DMS79 treated with DMSO at 0.1 percent for 48 hours (cell line): ENCODE data around the gene FAM25A.
"Not testable (repeated sequence)": the region's sequence is repeated elsewhere in the genome, so short reads cannot be mapped to it uniquely, and the experiment has no call there.

Experiments used
- DNase-seq: peaks from one replicate; lab custom pipeline; 2025; lab: John Stamatoyannopoulos, UW

The FAM25A gene

DNA sequence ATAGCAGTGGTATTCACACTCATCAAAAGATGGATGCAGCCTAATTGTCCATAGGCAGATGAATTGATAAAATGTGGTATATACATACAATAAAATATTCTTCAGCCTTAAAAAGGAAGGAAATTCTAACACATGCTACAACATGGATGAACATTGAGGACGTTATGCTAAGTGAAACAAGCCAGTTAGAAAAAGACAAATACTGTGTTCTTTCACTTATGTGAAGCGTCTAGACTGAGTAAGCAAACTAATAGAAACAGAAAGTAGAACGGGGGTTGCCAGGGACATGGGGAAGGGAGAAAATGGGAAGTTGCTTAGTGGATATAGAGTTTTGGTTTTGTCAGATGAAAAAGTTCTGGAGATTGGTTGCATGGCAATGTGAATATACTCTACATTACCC, 6.6 kb upstream of the FAM25A start:
- not testable (repeated sequence) for DNase-seq

DNA sequence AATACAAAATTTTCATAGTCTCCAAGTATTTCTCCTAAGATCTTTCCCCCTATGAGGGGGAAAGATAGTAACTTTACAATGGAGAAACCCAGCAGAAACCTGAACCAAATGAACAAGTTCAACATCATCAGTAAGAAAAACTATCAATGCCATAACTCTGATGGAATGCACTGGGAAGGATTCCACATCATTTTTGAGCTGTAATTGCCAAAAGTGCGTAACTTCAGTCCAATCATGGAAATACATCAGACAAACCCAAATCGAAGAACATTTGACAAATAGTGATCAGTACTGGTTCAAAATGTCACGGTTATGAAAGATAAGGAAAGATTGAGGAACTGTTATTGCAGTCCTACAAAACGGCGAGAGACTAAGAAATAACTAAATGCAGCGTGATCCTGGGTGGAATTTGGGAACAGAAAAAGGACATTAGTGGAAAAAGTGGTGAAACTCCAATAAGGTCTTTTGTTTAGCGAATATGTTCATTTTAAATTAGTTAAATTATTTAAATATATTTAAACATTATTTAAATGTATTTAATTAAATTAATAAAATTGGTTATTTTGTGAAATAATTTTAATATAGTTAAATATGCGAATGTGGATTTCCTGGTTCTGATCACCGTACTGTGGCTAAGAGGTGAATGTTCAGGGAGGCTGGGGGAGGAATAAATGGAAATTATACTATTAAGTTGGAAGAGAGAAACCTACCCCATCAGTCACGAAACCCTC, 4.9 kb upstream of the FAM25A start:
- not testable (repeated sequence) for DNase-seq

DNA sequence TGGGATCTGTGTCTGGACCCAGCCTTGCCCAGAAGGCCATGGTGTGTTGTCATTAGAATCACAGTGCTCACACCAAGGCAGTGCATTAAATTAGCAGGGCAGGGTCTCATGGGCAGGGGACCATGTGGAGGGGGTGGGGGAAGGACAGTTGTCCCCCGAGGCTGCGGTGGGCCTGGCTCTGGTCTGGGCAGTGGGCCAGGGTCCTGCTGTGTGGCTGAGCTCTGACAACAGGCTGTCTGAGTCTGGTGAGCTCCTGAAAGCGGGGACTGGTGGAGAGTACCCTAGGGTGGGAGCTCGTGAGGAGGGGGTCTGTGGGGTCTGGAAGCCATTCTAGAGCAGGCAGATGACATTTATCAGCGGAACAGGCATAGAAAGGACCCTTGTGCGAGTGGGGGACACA, 2.0 kb upstream of the FAM25A start:
- DNase-seq: not testable (repeated sequence)

DNA sequence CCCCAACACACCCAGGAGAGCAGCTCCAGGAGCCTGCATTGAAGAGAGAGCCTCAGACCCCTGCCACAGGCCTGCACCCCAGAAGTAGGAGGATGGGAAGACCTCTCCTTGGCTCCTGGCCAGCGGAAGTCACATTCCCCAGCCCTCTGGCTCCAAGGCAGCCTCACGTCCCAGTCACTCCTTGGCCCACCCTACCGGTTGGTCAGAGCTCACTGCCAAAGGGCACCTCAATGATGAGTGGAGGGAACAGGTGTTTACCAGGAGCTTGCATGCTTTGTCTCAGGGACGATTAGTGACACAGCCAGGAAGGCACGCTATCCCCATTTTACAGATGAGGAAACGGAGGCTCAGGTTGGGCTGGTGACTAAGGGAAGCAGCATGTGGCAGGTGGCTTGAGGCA, 1.0 kb upstream of the FAM25A start:
- DNase-seq: not testable (repeated sequence)

DNA sequence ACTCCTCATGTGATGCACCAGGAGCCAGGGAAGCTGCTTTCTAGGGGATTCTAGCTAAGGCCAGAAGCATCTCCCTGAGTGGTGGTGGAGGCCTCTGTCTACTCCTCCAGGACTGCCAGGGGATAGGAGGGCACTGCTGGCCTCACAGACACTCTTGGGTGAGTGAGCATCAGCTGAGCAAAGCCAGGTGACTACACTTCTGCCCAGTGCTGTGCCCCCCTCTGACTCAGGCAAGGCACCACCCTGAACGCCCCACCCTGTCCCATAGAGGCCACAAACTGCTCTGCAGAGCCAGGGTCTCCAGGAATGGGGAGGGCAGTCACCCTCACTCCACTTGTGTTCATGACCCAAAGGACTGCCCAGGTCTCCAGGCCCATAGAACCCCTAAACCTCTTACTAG, 590 bp upstream of the FAM25A start:
- not testable (repeated sequence) for DNase-seq

DNA sequence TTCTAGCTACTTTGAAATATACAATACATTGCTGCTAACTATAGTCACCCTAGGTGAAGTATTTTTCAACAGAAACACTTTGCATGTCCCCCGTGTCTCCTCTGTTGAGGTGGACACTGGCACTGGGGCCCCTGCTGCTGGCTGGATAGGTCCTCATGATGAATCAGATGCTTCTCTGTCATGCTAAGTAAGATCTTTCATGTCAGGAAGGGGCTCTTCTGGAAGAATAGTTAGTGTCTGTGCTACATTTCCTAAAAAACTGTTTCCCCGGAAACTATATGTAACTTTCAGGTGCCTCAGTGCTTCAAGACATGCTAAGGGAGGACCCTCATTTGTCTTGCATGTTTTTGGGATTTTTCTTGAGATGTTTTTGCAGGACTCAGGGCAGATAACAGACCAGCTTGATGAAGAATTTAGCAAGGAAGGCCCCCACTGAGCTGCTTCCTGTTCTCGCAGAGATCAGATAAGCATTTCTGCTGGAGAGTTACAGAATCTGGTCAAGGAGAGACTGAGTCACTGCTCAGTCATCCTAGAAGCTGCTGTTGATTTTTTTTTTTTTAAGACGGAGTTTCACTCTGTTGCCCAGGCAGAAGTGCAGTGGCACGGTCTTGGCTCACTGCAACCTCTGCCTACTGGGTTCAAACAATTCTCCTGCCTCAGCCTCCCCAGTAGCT, 5.3 kb downstream of the FAM25A start:
- not testable (repeated sequence) for DNase-seq

DNA sequence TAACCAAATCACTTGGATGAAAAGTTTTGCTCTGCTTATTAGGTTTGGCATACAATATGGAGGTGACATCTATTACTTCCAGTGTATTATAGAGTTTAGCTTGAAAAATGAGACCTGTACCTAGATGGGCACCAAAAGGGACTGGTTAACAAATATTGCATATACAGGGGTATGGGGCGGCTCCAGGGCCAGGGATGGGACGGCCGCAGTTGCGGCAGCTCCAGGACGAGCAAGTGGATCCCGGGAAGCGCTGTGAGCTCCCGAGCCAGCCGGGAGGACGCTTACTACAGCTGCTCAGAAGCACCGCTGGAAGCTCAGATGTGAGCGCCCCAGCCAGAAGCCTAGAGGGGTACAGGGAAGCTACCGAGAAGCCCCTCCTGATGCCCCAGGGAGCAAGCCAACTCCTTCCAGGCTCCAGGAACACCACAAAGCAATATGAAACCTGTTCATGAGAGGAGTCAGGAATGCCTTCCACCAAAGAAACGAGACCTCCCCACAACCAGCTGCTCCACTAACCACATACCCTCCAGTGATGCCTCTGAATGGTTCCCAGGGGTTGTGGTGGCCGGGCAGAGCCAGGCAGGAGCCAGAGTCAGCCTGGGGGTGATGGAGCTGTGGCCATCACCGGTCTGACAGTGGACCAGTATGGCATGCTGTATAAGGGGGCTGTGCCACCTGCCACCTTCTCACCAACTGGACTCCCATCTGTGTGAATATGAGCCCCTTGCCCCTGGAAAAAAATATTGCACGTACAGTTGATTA, 6.8 kb downstream of the FAM25A start:
- not testable (repeated sequence) for DNase-seq

DNA sequence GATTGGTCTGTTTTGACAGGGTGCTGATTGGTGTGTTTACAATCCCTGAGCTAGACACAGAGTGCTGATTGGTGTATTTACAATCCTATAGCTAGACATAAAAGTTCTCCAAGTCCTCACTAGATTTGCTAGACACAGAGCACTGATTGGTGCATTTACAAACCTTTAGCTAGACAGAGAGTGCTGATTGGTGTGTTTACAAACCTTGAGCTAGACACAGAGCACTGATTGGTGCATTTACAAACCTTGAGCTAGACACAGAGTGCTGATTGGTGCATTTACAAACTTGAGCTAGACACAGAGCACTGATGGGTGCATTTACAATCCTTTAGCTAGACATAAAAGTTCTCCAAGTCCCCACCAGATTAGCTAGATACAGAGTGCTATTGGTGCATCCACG, 10.3 kb downstream of the FAM25A start:
- DNase-seq: not testable (repeated sequence)

DNA sequence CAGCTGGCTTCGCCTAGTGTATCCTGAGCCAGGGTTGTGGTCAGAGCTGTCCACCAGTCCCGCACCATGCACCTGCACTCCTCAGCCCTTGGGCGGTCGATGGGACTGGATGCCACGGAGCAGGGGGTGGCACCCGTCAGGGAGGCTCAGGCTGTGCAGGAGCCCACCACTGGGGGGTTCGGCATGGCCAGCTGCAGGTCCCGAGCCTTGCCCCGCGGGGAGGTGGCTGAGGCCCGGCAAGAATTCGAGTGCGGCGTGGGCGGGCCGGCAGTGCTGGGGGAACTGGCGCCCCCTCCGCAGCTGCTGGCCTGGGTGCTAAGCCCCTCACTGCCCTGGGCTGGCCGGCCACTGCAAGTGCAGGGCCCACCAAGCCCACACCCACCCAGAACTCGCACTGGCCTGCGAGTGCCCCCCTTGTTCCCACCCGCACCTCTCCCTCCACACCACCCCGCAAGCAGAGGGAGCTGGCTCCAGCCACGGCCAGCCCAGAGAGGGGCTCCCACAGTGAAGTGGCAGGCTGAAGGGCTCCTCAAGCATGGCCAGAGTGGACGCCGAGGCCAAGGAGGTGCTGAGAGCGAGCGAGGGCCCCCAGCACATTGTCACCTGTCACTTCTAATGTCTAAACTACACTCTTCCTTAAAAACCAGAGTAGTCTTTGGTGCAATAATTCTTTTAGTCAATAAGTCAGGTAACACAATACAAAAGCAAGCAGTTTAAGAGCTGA, 11.0 kb downstream of the FAM25A start:
- DNase-seq: no peak

DNA sequence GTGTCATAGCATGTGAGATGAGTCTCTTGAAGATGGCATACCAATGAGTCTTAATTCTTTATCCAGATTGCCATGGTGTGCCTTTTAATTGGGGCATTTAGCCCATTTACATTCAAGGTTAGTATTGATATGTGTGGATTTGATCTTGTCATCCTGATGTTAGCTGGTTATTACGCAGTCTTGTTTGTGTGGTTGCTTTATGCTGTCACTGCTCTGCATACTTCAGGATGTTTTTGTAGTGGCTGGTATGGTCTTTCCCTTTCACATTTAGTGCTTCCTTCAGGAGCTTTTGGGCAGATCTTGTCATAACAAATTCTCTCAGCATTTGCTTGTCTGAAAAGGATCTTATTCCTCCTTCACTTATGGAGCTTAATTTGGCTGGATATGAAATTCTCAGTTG, 16.5 kb downstream of the FAM25A start:
- DNase-seq: no peak

DNA sequence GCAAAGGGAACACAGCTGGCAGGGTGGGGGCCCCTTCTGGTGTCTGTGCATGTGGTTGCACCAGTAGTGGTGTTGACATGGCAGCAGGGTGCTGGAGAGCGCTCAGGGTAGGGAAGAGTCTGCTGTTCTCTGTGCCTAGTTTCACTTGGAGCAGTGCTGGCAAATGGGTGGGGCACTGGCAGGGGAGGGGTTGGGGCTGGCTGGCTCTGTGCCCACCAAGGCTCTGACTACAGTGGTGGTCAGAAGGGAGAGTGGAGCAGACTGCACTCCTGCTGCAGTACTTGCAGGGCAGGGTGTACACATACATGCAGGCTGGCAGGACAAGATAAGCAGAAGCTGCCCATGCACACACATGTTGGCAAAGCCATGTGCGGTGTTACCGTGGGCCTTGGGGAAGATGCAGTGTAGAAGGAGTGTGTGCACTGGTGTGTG, 18.2 kb downstream of the FAM25A start:
- DNase-seq: no peak

DNA sequence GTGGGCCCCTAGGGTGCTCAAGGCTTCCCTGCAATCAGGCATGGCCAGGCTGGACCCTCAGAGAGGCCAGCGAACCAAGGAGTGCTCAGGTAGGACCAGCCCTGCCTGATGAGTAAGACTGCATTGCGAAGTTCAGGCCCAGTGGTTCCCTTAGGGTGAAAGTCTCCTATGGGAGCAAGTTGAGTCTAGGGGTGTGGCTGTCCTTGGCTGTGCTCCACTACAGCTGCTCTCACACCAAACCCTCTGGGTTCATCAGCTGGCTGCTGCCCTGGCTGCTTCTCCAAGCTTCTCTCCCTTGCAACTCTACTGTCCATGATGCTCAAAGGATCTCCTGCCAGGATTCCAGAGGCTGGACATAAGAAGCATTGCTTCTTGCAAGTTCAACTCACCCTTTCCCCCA, 18.7 kb downstream of the FAM25A start:
- DNase-seq: no peak

DNA sequence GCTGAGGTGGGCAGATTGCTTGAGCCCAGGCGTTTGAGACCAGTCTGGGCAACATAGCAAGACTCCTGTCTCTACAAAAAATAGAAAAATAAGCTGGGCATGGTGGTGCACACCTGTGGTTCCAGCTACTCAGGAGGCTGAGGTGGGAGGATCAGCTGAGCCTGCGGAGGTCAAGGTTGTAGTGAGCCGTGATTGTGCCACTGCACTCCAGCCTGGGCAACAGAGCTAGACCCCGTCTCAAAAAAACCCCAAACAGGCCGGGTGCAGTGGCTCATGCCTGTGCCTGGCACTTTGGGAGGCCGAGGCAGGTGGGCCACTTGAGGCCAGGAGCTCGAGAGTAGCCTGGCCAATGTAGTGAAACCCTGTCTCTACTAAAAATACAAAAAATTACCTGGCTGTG, 23.5 kb downstream of the FAM25A start:
- DNase-seq: not testable (repeated sequence)

DNA sequence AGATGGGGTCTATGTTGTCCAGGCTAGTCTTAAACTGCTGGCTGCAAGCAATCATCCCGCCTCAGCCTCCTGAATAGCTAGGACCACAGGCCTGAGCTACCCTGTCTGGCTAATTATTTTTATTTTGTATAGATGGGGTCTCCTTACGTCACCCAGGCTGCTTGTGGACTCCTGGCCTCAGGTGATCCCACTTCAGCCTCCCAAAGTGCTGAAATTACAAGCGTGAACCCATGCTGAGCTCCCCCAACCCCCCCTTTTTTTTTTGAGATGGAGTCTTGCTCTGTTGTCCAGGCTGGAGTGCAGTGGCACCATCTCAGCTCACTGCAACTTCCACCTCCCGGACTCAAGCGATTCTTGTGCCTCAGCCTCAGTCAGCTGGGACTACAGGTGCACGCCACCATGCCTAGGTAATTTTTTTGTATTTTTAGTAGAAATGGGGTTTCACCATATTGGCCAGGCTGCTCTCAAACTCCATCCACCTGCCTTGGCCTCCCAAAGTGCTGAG, 25.4 kb downstream of the FAM25A start:
- no peak for DNase-seq

DNA sequence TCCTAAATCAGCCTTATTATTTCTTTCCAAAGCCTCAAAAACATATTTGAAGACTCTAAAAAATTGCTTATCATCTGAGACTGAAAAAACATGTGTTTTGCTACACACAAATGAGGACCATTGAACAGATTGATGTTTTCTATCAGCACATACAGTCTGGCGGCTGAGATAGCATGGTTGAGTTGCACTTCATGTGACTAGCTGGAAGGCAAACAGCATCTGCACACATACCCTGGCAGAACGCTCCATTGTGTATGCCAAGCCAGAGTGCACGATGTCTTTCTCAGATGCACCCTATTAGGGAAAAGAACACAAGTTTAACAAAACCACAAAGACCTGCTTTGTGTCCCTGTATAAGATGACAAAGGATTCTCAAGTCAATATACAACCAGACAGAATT, 33.0 kb downstream of the FAM25A start:
- DNase-seq: no peak

DNA sequence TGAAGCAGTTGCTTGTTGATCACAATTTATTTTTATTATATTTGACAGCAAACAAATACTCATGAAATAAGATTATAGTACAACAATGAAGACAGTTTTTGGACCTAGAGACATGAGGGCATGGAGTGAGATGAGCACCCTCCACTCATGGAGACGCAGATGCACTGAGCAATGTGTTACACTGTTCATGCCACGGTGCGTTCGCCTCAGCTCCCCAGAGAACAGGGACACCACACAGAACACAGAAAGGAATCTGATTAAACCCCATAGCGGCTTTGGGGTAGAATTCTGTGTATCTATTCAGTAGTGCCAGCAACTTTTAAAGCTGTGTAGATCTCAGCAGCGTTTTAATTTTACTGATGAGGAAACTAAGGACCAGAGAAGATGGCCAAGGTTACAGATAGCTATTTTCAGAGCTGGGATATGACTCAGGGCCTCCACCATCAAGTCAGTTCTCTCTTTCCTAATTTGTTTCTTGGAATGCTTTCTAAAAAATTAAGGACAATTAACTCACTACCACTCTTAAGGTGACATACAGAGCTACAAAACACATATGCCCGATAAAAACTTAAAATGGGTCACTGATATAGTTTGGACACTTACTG, 33.6 kb downstream of the FAM25A start:
- DNase-seq: no peak

DNA sequence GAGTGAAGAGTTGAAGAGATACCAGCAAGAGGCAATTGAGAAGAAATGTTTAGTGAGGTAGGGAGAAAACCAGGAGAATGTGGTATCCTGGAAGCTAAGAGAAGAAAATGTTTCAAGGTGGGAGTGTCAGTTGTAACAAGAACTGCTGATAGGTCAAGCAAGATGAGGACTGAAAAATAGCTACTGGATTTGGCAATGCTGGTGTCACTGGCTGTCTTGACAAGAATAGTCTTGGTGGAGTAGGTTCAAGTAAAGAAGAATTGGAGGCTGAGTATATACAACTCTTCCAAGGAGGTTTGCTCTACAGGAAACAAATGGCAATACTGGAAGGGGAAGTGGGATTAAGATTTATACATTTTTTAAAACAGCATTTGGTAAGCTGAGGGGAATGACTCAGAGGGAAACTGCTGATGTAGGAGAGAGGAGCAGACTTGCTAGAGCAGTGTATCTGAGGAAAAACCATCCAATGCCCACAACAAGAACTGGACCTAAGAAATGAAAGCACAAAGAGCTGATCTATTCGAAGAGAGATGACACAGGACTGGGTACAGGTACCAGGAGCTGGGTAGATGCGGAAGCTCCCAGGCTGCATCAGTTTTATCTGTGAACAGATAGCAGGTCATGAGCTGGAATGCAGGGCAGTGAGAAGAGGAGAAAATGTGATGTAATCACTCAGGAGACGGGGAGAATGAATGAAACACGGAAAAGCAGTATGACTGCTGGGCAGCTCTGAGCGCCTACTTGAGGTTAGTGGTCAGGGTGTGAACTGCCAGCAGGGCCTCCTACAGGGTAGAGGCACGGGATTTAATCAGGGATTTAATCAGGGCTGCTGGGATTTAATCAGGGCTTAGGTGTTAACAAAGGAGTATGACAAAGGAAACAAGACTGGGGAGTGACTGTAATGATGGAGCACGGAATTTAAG, 34.5 kb downstream of the FAM25A start:
- DNase-seq: no peak

DNA sequence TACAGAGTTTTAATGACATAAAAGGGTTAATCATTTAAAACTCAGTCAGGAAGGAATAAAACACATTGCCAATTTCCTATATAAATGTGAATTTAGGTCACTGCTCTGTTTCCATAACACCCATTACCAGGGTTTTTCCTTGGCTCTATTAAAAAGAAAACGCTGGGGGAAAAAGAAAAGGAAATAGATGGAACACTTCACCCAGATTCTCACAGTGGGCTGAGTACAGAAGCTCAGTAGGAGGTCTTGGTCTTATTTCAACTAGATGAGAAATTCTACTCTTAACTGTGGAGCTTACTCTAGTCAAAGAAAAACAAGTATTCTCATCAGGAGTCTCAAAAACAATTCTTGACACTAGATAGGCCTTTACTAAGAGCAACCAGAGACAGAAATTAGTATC, 38.1 kb downstream of the FAM25A start:
- no peak for DNase-seq

DNA sequence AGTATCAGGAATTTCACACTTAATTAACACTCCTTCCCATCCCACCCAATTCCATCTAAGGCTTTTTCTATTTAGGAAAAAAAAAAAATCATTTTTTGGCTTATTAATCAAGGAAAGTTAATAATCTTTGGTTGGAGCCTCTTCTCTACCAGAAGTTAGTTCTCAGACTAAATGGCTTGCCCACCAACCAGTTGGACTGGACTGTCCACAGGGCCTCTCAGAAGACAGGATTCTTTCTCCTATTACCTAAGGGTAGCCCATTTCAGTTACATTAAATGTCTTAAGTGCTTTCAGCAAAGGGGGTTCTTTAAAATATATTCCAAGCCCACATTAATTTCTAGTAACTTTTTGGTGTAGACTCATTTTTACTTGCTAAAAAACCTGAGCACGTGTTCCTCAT, 39.3 kb downstream of the FAM25A start:
- DNase-seq: no peak

DNA sequence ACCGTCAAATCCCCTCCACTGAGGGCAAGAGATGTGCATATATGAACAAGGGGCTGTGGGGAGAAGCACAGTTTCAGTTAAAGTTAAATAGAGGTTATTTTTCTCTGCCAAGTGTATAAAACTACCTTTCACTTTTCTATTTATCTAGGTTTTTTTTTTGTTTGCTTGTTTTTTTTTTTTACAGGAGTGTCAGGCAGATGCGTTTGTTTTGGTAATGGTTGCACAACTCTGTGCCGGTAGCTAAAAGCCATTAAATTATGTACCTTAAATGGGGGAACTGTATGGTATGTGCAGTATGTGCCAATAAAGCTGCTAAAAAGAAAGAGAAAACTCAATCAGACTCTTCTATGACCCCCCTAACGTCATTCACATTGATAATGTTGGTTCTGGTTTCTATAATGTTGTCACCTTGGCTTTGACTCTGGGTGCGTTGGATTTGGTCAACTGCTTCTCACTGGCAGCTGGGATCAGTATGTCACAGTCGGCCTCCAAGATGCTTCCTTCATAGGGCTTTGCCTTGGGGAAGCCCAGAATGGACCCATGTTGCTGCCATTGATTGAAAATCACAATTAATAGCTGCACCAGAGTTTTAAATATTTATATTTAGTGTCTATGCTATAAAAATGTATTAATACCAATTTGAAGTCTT, 40.3 kb downstream of the FAM25A start:
- no peak for DNase-seq
